GM12878 (cell line): ENCODE results near the gene DNASE2B. TPM values are rescaled to one million over a fixed set of nuclear protein-coding genes. Genes with fewer than 3 reads are reported as not detected.

Source experiments
- ATAC-seq: fragments of 200-7000 bp; cut with Tn5 transposase; 3 replicates; pipeline ENCODE4 v1.9.1; 2020; ENCODE audit warnings: mild to moderate bottlenecking, moderate library complexity
- BruUV-seq: library from RNA; stranded (reverse); fragments of 400-500 nt; replicated peaks from 2 replicates; lab custom pipeline; 2021; lab: Mats Ljungman, UMichigan
- CTCF ChIA-PET: fragments of 300-600 bp; sonication (Branson Sonifier 250); formaldehyde crosslinking; extraction: SDS; loops from one replicate; lab custom pipeline; 2021; ENCODE audit warnings: inconsistent platforms; lab: Yijun Ruan, JAX
- POLR2A ChIA-PET: fragments of 350-600 bp; formaldehyde crosslinking; extraction: SDS; loops from one replicate; lab custom pipeline; 2021; ENCODE audit warnings: inconsistent platforms; lab: Charles Lee
- RAD21 ChIA-PET: fragments of 300-600 bp; sonication (Branson Sonifier 250); formaldehyde crosslinking; loops from one replicate; lab custom pipeline; 2023; ENCODE audit warnings: antibody characterized with exemption; ENCODE audit not compliant: unreplicated experiment; lab: Charles Lee
- SMC1A ChIA-PET: fragments of 300-600 bp; sonication (Branson Sonifier 250); formaldehyde crosslinking; loops from one replicate; lab custom pipeline; 2023; ENCODE audit not compliant: unreplicated experiment, uncharacterized antibody; lab: Charles Lee
- DNase-seq: peaks from one replicate; pipeline ENCODE4 v3.0.0-alpha.2; 2011; ENCODE audit warnings: low read depth, low spot score
- FAIRE-seq: peaks from 3 replicates; lab custom pipeline; 2011; peaks lifted over from hg19 to GRCh38; lab: Jason Lieb, UNC
- H2AFZ ChIP-seq: 2 replicates; pipeline ENCODE4 v1.6.0; 2011; ENCODE audit warnings: low read depth, low read length, control low read depth; ENCODE audit not compliant: control insufficient read depth
- H3K27ac ChIP-seq: 2 replicates; pipeline ENCODE4 v1.5.1; 2011; ENCODE audit warnings: control low read depth; ENCODE audit not compliant: control insufficient read depth, insufficient read depth
- H3K27me3 ChIP-seq, 2 experiments: replicated peaks in 1 of 2; 2 replicates each; pipeline versions ENCODE4 v1.6.0 to v1.6.1; 2011; ENCODE audit warnings: low read length in 1 of 2; ENCODE audit not compliant: control insufficient read depth in 2 of 2, insufficient read depth in 2 of 2
- H3K36me3 ChIP-seq, 2 experiments: 2 replicates each; pipeline ENCODE4 v1.5.1; 2011; ENCODE audit warnings: low read length in 1 of 2; ENCODE audit not compliant: control insufficient read depth in 2 of 2, insufficient read depth in 2 of 2
- H3K4me1 ChIP-seq: 2 replicates; pipeline ENCODE4 v1.6.1; 2011; ENCODE audit warnings: mild to moderate bottlenecking, low read length, moderate library complexity, mixed read lengths; ENCODE audit not compliant: control insufficient read depth, insufficient read depth
- H3K4me2 ChIP-seq: 2 replicates; pipeline ENCODE4 v1.6.0; 2011; ENCODE audit warnings: control low read depth; ENCODE audit not compliant: control insufficient read depth, insufficient read depth
- H3K4me3 ChIP-seq: fragments of 200-600 bp; sonication (generic); 2 replicates; pipeline ENCODE4 v1.5.1; 2016
- H3K79me2 ChIP-seq: 2 replicates; pipeline ENCODE4 v1.6.0; 2011; ENCODE audit warnings: low read length; ENCODE audit not compliant: control insufficient read depth, insufficient read depth
- H3K9ac ChIP-seq: 2 replicates; pipeline ENCODE4 v1.8.0; 2011; ENCODE audit warnings: low read length, control low read depth, mixed read lengths; ENCODE audit not compliant: control insufficient read depth, insufficient read depth
- H3K9me3 ChIP-seq: replicated peaks from 3 replicates; pipeline ENCODE4 v1.5.1; 2011; ENCODE audit warnings: mild to moderate bottlenecking, low read length; ENCODE audit not compliant: control insufficient read depth, insufficient read depth
- H4K20me1 ChIP-seq: 2 replicates; pipeline ENCODE4 v1.6.0; 2011; ENCODE audit not compliant: control insufficient read depth, insufficient read depth
- EED ChIP-seq: sonication (generic); IDR thresholded peaks from 2 replicates; pipeline ENCODE4 v1.6.1; 2016; ENCODE audit warnings: antibody characterized with exemption, low read depth
- HCFC1 ChIP-seq: fragments of 150-350 bp; IDR thresholded peaks from 2 replicates; pipeline ENCODE4 v1.6.1; 2014; ENCODE audit warnings: low read length
- KAT2A ChIP-seq: conservative IDR thresholded peaks from 2 replicates; pipeline ENCODE4 v1.6.1; 2011; ENCODE audit warnings: low read depth, low read length; ENCODE audit not compliant: control insufficient read depth
- MTA2 ChIP-seq: fragments of 450-650 bp; IDR thresholded peaks from 2 replicates; pipeline ENCODE4 v1.6.1; 2016; ENCODE audit warnings: low read depth, mild to moderate bottlenecking, moderate library complexity
- NR2F1 ChIP-seq: fragments of 450-650 bp; conservative IDR thresholded peaks from 2 replicates; pipeline ENCODE4 v1.6.1; 2017; ENCODE audit warnings: mild to moderate bottlenecking
- PML ChIP-seq: IDR thresholded peaks from 2 replicates; pipeline ENCODE4 v1.6.1; 2012; ENCODE audit warnings: low read length, inconsistent platforms
- STAT3 ChIP-seq: IDR thresholded peaks from 2 replicates; pipeline ENCODE4 v1.6.1; 2011; ENCODE audit warnings: low read depth, low read length, improper control_type of control experiment
- SUPT20H ChIP-seq: IDR thresholded peaks from 2 replicates; pipeline ENCODE4 v1.6.1; 2011; ENCODE audit warnings: low read depth, mild to moderate bottlenecking, low read length, moderate library complexity, borderline replicate concordance; ENCODE audit not compliant: control insufficient read depth
- USF1 ChIP-seq: IDR thresholded peaks from 2 replicates; pipeline ENCODE4 v1.6.1; 2011; ENCODE audit warnings: borderline replicate concordance, low read depth, mild to moderate bottlenecking, moderate library complexity, mixed read lengths, low read length; ENCODE audit not compliant: insufficient read depth; ENCODE audit errors: extremely low read length
- YBX1 ChIP-seq: fragments of 450-650 bp; IDR thresholded peaks from 2 replicates; pipeline ENCODE4 v1.6.1; 2016; ENCODE audit warnings: antibody characterized with exemption
- ZBED1 ChIP-seq: IDR thresholded peaks from 2 replicates; pipeline ENCODE4 v1.6.1; 2016; ENCODE audit warnings: borderline replicate concordance
- ZNF217 ChIP-seq: fragments of 450-650 bp; IDR thresholded peaks from 2 replicates; pipeline ENCODE4 v1.6.1; 2017; ENCODE audit warnings: antibody characterized with exemption, mild to moderate bottlenecking
- ZNF687 ChIP-seq: fragments of 450-650 bp; IDR thresholded peaks from 2 replicates; pipeline ENCODE4 v1.6.1; 2017; ENCODE audit warnings: mild to moderate bottlenecking, moderate library complexity
- in situ Hi-C: fragments of 300-500 bp; cut with MboI; formaldehyde crosslinking; loops from 9 replicates; pipeline ENCODE4 v1.14.3; 2018; ENCODE audit warnings: mixed read lengths
- intact Hi-C: fragments of 100-400 bp; cut with micrococcal nuclease; formaldehyde crosslinking; loops from one replicate; pipeline ENCODE4 v1.14.2; 2022; ENCODE audit not compliant: unreplicated experiment
- polyA plus RNA-seq, 11 experiments: library from polyadenylated mRNA; depleted of rRNA in 4 of 11; unstranded in 6 of 11; stranded (reverse) in 5 of 11; fragments of >200 nt; fragmentation: Nextera tagmentation in 4 of 11; fragmentation: Illumina TruSeq in 1 of 11; extraction: Ambion mirVana in 4 of 11; extraction: Trizol in 1 of 11; gene quantifications; 1 replicate in 1 of 11; 2 replicates in 10 of 11; pipeline versions ENCODE4 v1.2.1 to v1.2.3, GENCODE V29; 2011 to 2016; ENCODE audit warnings: inconsistent platforms in 2 of 11, missing spikeins in 2 of 11, low read depth in 1 of 11
- total RNA-seq, 4 experiments: library from RNA; depleted of rRNA in 3 of 4; stranded (reverse); fragments of >200 nt in 3 of 4; fragmentation: Illumina TruSeq in 1 of 4; extraction: Trizol in 1 of 4; gene quantifications; 2 replicates each; pipeline versions ENCODE4 v1.2.1 to v1.2.3, GENCODE V29; 2013 to 2021

The DNASE2B gene
- total and polyA plus RNA-seq, 10 of the 15 experiments (the other 5 are each of a cell fraction or from before 2014, with no cell fraction given): not detected

DNA sequence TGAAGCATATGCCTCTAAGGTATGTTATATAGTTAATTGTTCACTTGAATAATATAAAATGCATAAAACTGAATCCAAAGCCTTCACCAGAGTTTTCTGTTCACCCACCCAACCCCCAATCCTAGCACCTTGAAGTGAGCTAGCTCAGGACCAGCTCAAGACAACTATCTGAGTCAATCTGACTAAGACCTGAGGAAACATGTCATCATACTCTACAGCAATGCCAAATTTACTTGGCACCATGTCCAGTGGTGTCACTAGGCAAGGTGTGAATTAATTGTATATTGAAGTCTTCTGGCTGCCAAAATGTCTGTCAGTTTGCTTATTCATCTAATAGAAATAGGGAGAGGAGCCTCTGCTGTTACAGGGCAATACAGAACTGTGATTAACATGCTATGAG lies 3.8 kb downstream of the DNASE2B start (continued):
- no peak for TF ChIP-seq ZNF217
- no peak for TF ChIP-seq EED
- TF ChIP-seq HCFC1: no peak

GRCh38 chr1:84402501-84402900 lies 4.2 kb downstream of the DNASE2B start:
- Histone ChIP-seq H3K27me3 (no peaks in the 10 kb centered on the region), H3K79me2 (no peaks in the 10 kb centered on the region), H3K4me1 (no peaks in the 10 kb centered on the region), H2AFZ (no peak overlapping the region), H3K9me3 (no peaks in the 10 kb centered on the region), H3K27ac (no peak overlapping the region), H3K4me2 (no peak overlapping the region), H3K9ac (no peak overlapping the region), H3K36me3 (no peaks in the 10 kb centered on the region), H4K20me1 (no peaks in the 10 kb centered on the region), H3K4me3 (no peak overlapping the region)
- DNase-seq (no peak), FAIRE-seq (no peak), ATAC-seq (no peak)
- POLR2A ChIA-PET: no interaction called here
- CTCF ChIA-PET: no interaction called here
- TF ChIP-seq PML (no peak), MTA2 (no peak), ZNF687 (no peak), USF1 (no peak), STAT3 (no peak), YBX1 (no peak), KAT2A (no peak), NR2F1 (no peak), SUPT20H (no peak), ZBED1 (no peak)
- SMC1A ChIA-PET: interaction anchor here (0.9 to 1.1 kb wide), 2 partner anchors 10 to 12 kb away, joined by 4 to 6 read pairs; no protein-coding TSS in a partner anchor
- RAD21 ChIA-PET: no interaction called here
- in situ Hi-C loops (no loop called here), intact Hi-C loops (no loop called here)
- BruUV-seq: no TSS peak
